H1 (cell line): ENCODE results near the gene SLC6A8. TPM values are rescaled to one million over a fixed set of nuclear protein-coding genes. Genes with fewer than 3 reads are reported as not detected.

Experiments
- ATF2 ChIP-seq: IDR thresholded peaks from 2 replicates; pipeline ENCODE4 v1.6.1; 2012; ENCODE audit warnings: low read length, inconsistent platforms
- polyA plus RNA-seq, 7 experiments: library from polyadenylated mRNA; depleted of rRNA in 3 of 7; stranded (reverse) in 5 of 7; unstranded in 2 of 7; fragments of >200 nt in 5 of 7; fragments of 200-250 nt in 2 of 7; gene quantifications; 1 replicate in 5 of 7; 2 replicates in 1 of 7; 4 replicates in 1 of 7; pipeline versions ENCODE4 v1.2.1 to v1.2.3, GENCODE V29; 2011 to 2013; ENCODE audit warnings: missing spikeins in 2 of 7, mixed read lengths in 2 of 7
- total RNA-seq: library from RNA; stranded (reverse); fragmentation: NEBNext Ultra II Directional; extraction: Animal tissue kit (Norgen Biotek cat#: 25700); gene quantifications from 2 replicates; pipeline ENCODE4 v1.2.1, GENCODE V29; 2021

SLC6A8 gene
- total and polyA plus RNA-seq, 2 of the 8 experiments (the other 6 are each of a cell fraction or from before 2014, with no cell fraction given): 87.7 to 94.7 TPM

GRCh38 chrX:153714256-153714655 lies 26.5 kb downstream of the SLC6A8 start (continued):
- no peak for TF ChIP-seq ATF2
